OCI-LY1 (cell line): ENCODE results near the gene PTPRM.

Experiments
- EZH2 ChIP-seq: fragments of 200-600 bp; sonication (generic), shearing (Covaris generic); IDR thresholded peaks from 2 replicates; pipeline ENCODE4 v1.8.0; 2017; ENCODE audit warnings: borderline replicate concordance, mixed run types, mild to moderate bottlenecking, antibody characterized with exemption, low read length, moderate library complexity, mixed read lengths
- TF ChIP-seq, protein P1 (sequence below): fragments of 200-600 bp; sonication (generic), shearing (Covaris generic); IDR thresholded peaks from 2 replicates; pipeline ENCODE4 v1.5.1; 2017; ENCODE audit warnings: mild to moderate bottlenecking, antibody characterized with exemption, low read length, moderate library complexity, mixed read lengths

DNA sequence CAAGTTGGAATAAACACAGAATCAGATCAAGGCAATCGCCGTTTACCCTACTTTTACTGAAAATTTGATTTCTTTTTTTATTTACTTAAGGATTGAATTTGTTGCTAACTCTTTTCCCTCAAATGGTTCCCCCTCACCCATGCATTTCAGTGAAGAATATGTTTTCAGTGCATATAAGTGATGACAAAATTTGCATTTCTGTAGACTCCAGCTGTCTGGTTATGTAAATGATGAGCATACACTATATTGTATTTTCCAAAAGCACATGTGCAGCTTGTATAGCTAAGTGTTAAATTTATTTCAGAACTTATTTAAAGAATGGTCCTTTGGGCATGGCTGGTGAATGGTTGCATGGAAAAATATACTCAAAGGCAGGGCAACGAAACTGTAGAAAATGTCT lies 437.7 kb downstream of the PTPRM start:
- TF ChIP-seq, protein P1, sequence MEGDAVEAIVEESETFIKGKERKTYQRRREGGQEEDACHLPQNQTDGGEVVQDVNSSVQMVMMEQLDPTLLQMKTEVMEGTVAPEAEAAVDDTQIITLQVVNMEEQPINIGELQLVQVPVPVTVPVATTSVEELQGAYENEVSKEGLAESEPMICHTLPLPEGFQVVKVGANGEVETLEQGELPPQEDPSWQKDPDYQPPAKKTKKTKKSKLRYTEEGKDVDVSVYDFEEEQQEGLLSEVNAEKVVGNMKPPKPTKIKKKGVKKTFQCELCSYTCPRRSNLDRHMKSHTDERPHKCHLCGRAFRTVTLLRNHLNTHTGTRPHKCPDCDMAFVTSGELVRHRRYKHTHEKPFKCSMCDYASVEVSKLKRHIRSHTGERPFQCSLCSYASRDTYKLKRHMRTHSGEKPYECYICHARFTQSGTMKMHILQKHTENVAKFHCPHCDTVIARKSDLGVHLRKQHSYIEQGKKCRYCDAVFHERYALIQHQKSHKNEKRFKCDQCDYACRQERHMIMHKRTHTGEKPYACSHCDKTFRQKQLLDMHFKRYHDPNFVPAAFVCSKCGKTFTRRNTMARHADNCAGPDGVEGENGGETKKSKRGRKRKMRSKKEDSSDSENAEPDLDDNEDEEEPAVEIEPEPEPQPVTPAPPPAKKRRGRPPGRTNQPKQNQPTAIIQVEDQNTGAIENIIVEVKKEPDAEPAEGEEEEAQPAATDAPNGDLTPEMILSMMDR, result no peak
- TF ChIP-seq EZH2, result no peak
